H9 (cell line): ENCODE measurements around the gene ADGRL3. TPM values are rescaled to one million over a fixed set of nuclear protein-coding genes. Genes with fewer than 3 reads are reported as not detected.

ENCODE experiments used
- DNase-seq: peaks from one replicate; pipeline ENCODE4 v3.0.0-alpha.2; 2017
- H2AFZ ChIP-seq: one replicate; pipeline ENCODE4 v1.6.1; 2013; ENCODE audit warnings: mild to moderate bottlenecking, low read length, control low read depth, moderate library complexity
- H2AK5ac ChIP-seq: 2 replicates; pipeline ENCODE4 v1.6.1; 2013; ENCODE audit warnings: low read length, control low read depth, mixed read lengths; ENCODE audit not compliant: insufficient read length
- H2BK120ac ChIP-seq: one replicate; pipeline ENCODE4 v1.6.1; 2013; ENCODE audit warnings: low read depth, mild to moderate bottlenecking, low read length, control low read depth, inconsistent platforms; ENCODE audit not compliant: poor library complexity, severe bottlenecking
- H2BK12ac ChIP-seq: 2 replicates; pipeline ENCODE4 v1.6.1; 2013; ENCODE audit warnings: low read length, control low read depth, mixed read lengths, low read depth; ENCODE audit not compliant: insufficient read length
- H2BK15ac ChIP-seq: 2 replicates; pipeline ENCODE4 v1.6.1; 2013; ENCODE audit warnings: low read depth, low read length, control low read depth
- H2BK20ac ChIP-seq: one replicate; pipeline ENCODE4 v1.6.1; 2013; ENCODE audit warnings: low read depth, mild to moderate bottlenecking, low read length, control low read depth, inconsistent platforms; ENCODE audit not compliant: poor library complexity, severe bottlenecking
- H2BK5ac ChIP-seq: 2 replicates; pipeline ENCODE4 v1.6.1; 2013; ENCODE audit warnings: low read length, control low read depth, mixed read lengths; ENCODE audit not compliant: insufficient read length
- H3K14ac ChIP-seq: 2 replicates; pipeline ENCODE4 v1.6.1; 2013; ENCODE audit warnings: low read length, control low read depth; ENCODE audit not compliant: insufficient read depth
- H3K18ac ChIP-seq: 2 replicates; pipeline ENCODE4 v1.6.1; 2013; ENCODE audit warnings: low read depth, mild to moderate bottlenecking, mixed read lengths, low read length, control low read depth; ENCODE audit not compliant: insufficient read length
- H3K23ac ChIP-seq: 2 replicates; pipeline ENCODE4 v1.6.1; 2013; ENCODE audit warnings: low read length, control low read depth, mixed read lengths, low read depth; ENCODE audit not compliant: insufficient read length
- H3K23me2 ChIP-seq: 2 replicates; pipeline ENCODE4 v1.6.1; 2013; ENCODE audit warnings: low read depth, mild to moderate bottlenecking, mixed read lengths, low read length, control low read depth; ENCODE audit not compliant: insufficient read length, poor library complexity, severe bottlenecking
- H3K27ac ChIP-seq: 2 replicates; pipeline ENCODE4 v1.5.1; 2013; ENCODE audit warnings: low read length, control low read depth, mixed read lengths, low read depth; ENCODE audit not compliant: insufficient read length
- H3K27me3 ChIP-seq: 2 replicates; pipeline ENCODE4 v1.6.1; 2013; ENCODE audit warnings: low read length, control low read depth, inconsistent platforms; ENCODE audit not compliant: insufficient read depth
- H3K4ac ChIP-seq: 2 replicates; pipeline ENCODE4 v1.6.1; 2013; ENCODE audit warnings: low read depth, mild to moderate bottlenecking, control low read depth, inconsistent platforms, low read length, moderate library complexity
- H3K4me1 ChIP-seq: 2 replicates; pipeline ENCODE4 v1.6.1; 2013; ENCODE audit warnings: low read length, control low read depth, inconsistent platforms; ENCODE audit not compliant: insufficient read depth
- H3K4me2 ChIP-seq: 2 replicates; pipeline ENCODE4 v1.6.1; 2013; ENCODE audit warnings: low read length, control low read depth, mixed read lengths; ENCODE audit not compliant: insufficient read length, insufficient read depth
- H3K56ac ChIP-seq: 2 replicates; pipeline ENCODE4 v1.6.1; 2013; ENCODE audit warnings: low read depth, mild to moderate bottlenecking, mixed read lengths, low read length, control low read depth; ENCODE audit not compliant: insufficient read length
- H3K79me1 ChIP-seq: 2 replicates; pipeline ENCODE4 v1.6.1; 2013; ENCODE audit warnings: low read depth, mild to moderate bottlenecking, moderate library complexity, low read length, control low read depth, inconsistent platforms; ENCODE audit not compliant: insufficient read depth, poor library complexity, severe bottlenecking
- H3K79me2 ChIP-seq: 2 replicates; pipeline ENCODE4 v1.6.1; 2013; ENCODE audit warnings: low read length, control low read depth, inconsistent platforms; ENCODE audit not compliant: insufficient read depth
- H3K9ac ChIP-seq: 2 replicates; pipeline ENCODE4 v1.6.1; 2013; ENCODE audit warnings: low read length, control low read depth, mixed read lengths; ENCODE audit not compliant: insufficient read length; ENCODE audit errors: extremely low read depth
- H3K9me3 ChIP-seq: one replicate; pipeline ENCODE4 v1.6.1; 2013; ENCODE audit warnings: low read depth, low read length, inconsistent platforms; ENCODE audit not compliant: control insufficient read depth
- H3T11ph ChIP-seq: one replicate; pipeline ENCODE4 v1.6.1; 2013; ENCODE audit warnings: mild to moderate bottlenecking, low read length, control low read depth, inconsistent platforms
- H4K20me1 ChIP-seq: one replicate; pipeline ENCODE4 v1.6.1; 2013; ENCODE audit not compliant: control insufficient read depth, insufficient read length, insufficient read depth
- H4K5ac ChIP-seq: 2 replicates; pipeline ENCODE4 v1.6.1; 2013; ENCODE audit warnings: low read depth, mild to moderate bottlenecking, mixed read lengths, low read length, control low read depth; ENCODE audit not compliant: insufficient read length
- H4K8ac ChIP-seq: replicated peaks from 2 replicates; pipeline ENCODE4 v1.6.1; 2013; ENCODE audit warnings: low read length, control low read depth, mixed read lengths, low read depth; ENCODE audit not compliant: insufficient read length
- H4K91ac ChIP-seq: 2 replicates; pipeline ENCODE4 v1.6.1; 2013; ENCODE audit warnings: low read depth, mild to moderate bottlenecking, moderate library complexity, mixed read lengths, low read length, control low read depth; ENCODE audit not compliant: insufficient read length
- H3K27ac Mint-ChIP-seq, 3 experiments: 2 replicates in 2 of 3; 3 replicates in 1 of 3; pipeline ENCODE4 v1.8.0; 2020 to 2021; ENCODE audit warnings: mixed read lengths in 3 of 3, mild to moderate bottlenecking in 1 of 3, moderate library complexity in 1 of 3
- H3K27me3 Mint-ChIP-seq: 2 replicates; pipeline ENCODE4 v1.8.0; 2021; ENCODE audit warnings: low read depth, mild to moderate bottlenecking, moderate library complexity, mixed read lengths
- H3K36me3 Mint-ChIP-seq, 3 experiments: 2 replicates in 2 of 3; 3 replicates in 1 of 3; pipeline ENCODE4 v1.8.0; 2020 to 2021; ENCODE audit warnings: low read depth in 3 of 3, mixed read lengths in 3 of 3; ENCODE audit not compliant: insufficient read depth in 1 of 3
- H3K4me1 Mint-ChIP-seq, 2 experiments: 2 replicates each; pipeline ENCODE4 v1.8.0; 2020; ENCODE audit warnings: mixed read lengths in 2 of 2
- H3K4me3 Mint-ChIP-seq, 2 experiments: 2 replicates in 1 of 2; 3 replicates in 1 of 2; pipeline ENCODE4 v1.8.0; 2020 to 2021; ENCODE audit warnings: mild to moderate bottlenecking in 2 of 2, mixed read lengths in 2 of 2, moderate library complexity in 1 of 2
- H3K9me3 Mint-ChIP-seq, 2 experiments: 2 replicates in 1 of 2; 3 replicates in 1 of 2; pipeline ENCODE4 v1.8.0; 2020; ENCODE audit warnings: mild to moderate bottlenecking in 2 of 2, mixed read lengths in 2 of 2, moderate library complexity in 1 of 2
- WGBS: extraction: QIAGEN DNeasy Blood & Tissue Kit; methylation state at CpG from one replicate; pipeline ENCODE4 v1.1.7; 2013; ENCODE audit warnings: missing lambda C conversion rate, low lambda C conversion rate, mixed read lengths; ENCODE audit not compliant: insufficient read length; ENCODE audit errors: extremely low coverage; 5-methylcytosine and 5-hydroxymethylcytosine counted together
- total RNA-seq: library from RNA; stranded (reverse); gene quantifications from 2 replicates; pipeline ENCODE4 v1.2.1, GENCODE V29; 2021
- TF ChIP-seq, protein P1 (sequence below): fragments of 200-600 bp; sonication (generic); conservative IDR thresholded peaks from 3 replicates; pipeline ENCODE4 v1.8.0; 2021; ENCODE audit warnings: antibody characterized with exemption, mild to moderate bottlenecking

Gene ADGRL3
- total RNA-seq, 1 experiment from 2014 or later: 5.9 TPM

- Histone ChIP-seq H3K9me3 (no peaks in the 10 kb centered on the region), H3K79me1 (no peaks in the 10 kb centered on the region), H2BK12ac (no peak overlapping the region), H4K8ac (no peak overlapping the region), H3K4me1 (no peaks in the 10 kb centered on the region; the same call in 1 of the 2 replicates), H2AK5ac (no peak overlapping the region), H4K91ac (no peak overlapping the region), H4K5ac (no peak overlapping the region), H3K9ac (no peak overlapping the region), H2BK15ac (no peak overlapping the region), H3K27me3 (no peaks in the 10 kb centered on the region), H3K14ac (no peak overlapping the region), H2BK20ac (no peak overlapping the region), H3K79me2 (0 out of 2 replicates have a peak, but pooled peaks cover 2% of the 10 kb centered on the region), H4K20me1 (no peaks in the 10 kb centered on the region), H3T11ph (no peak overlapping the region), H2BK5ac (no peak overlapping the region), H3K23me2 (no peaks in the 10 kb centered on the region), H3K18ac (no peak overlapping the region), H3K4me2 (no peak overlapping the region), H2BK120ac (no peak overlapping the region), H2AFZ (no peak overlapping the region), H3K27ac (no peak overlapping the region), H3K56ac (no peak overlapping the region), H3K23ac (no peak overlapping the region), H3K4ac (no peak overlapping the region)
- H3K36me3 Mint-ChIP-seq: no peaks in the 10 kb centered on the region
- H3K4me3 Mint-ChIP-seq: no peak overlapping the region
- H3K27ac Mint-ChIP-seq: no peak overlapping the region
- no peaks in the 10 kb centered on the region for H3K9me3 Mint-ChIP-seq
- H3K27me3 Mint-ChIP-seq: peaks cover 13% of the 10 kb centered on the region
- WGBS: no CpG with 5 or more reads among the region's 2 CpGs
- peaks cover 3 to 11% of the 10 kb centered on the region in 2 experiments for H3K4me1 Mint-ChIP-seq
- DNase-seq: no peak
- TF ChIP-seq, protein P1, sequence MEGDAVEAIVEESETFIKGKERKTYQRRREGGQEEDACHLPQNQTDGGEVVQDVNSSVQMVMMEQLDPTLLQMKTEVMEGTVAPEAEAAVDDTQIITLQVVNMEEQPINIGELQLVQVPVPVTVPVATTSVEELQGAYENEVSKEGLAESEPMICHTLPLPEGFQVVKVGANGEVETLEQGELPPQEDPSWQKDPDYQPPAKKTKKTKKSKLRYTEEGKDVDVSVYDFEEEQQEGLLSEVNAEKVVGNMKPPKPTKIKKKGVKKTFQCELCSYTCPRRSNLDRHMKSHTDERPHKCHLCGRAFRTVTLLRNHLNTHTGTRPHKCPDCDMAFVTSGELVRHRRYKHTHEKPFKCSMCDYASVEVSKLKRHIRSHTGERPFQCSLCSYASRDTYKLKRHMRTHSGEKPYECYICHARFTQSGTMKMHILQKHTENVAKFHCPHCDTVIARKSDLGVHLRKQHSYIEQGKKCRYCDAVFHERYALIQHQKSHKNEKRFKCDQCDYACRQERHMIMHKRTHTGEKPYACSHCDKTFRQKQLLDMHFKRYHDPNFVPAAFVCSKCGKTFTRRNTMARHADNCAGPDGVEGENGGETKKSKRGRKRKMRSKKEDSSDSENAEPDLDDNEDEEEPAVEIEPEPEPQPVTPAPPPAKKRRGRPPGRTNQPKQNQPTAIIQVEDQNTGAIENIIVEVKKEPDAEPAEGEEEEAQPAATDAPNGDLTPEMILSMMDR: no peak
Observed at GRCh38 chr4:61192392-61192791, 7.7 kb upstream of the ADGRL3 start.
